HepG2 (cell line): ENCODE results near the gene P2RX5. TPM values are rescaled to one million over a fixed set of nuclear protein-coding genes. Genes with fewer than 3 reads are reported as not detected.

Source experiments
- ARNT ChIP-seq: fragments of 450-650 bp; IDR thresholded peaks from 2 replicates; pipeline ENCODE4 v1.6.1; 2017
- CREB1 ChIP-seq, 2 experiments: fragments of 450-650 bp in 1 of 2; IDR thresholded peaks; 2 replicates each; pipeline ENCODE4 v1.6.1; 2016 to 2017; ENCODE audit warnings: control low read depth in 1 of 2, mild to moderate bottlenecking in 1 of 2, missing compliant biosample characterization in 1 of 2, missing genetic modification characterization in 1 of 2
- FOXA3 ChIP-seq: IDR thresholded peaks from 2 replicates; pipeline ENCODE4 v1.6.1; 2016; ENCODE audit warnings: missing genetic modification reagents, missing compliant biosample characterization
- HIC2 ChIP-seq: sonication (generic); formaldehyde crosslinking; IDR thresholded peaks from 2 replicates; pipeline ENCODE4 v1.9.0; 2022; ENCODE audit warnings: low read depth, missing genetic modification reagents
- HOXA9 ChIP-seq: sonication (generic); formaldehyde crosslinking; IDR thresholded peaks from 2 replicates; pipeline ENCODE4 v1.8.1; 2022; ENCODE audit warnings: missing genetic modification reagents, mild to moderate bottlenecking, moderate library complexity, borderline replicate concordance
- JARID2 ChIP-seq: sonication (generic); formaldehyde crosslinking; IDR thresholded peaks from 2 replicates; pipeline ENCODE4 v1.8.1; 2023; ENCODE audit warnings: missing genetic modification reagents, inconsistent platforms; ENCODE audit not compliant: insufficient replicate concordance
- KLF9 ChIP-seq: IDR thresholded peaks from 2 replicates; pipeline ENCODE4 v1.6.1; 2016; ENCODE audit warnings: low read depth
- NFYB ChIP-seq: sonication (generic); formaldehyde crosslinking; IDR thresholded peaks from 2 replicates; pipeline ENCODE4 v1.4.0; 2020; ENCODE audit warnings: missing genetic modification reagents
- PATZ1 ChIP-seq: sonication (generic); formaldehyde crosslinking; IDR thresholded peaks from 2 replicates; pipeline ENCODE4 v1.4.0; 2020; ENCODE audit warnings: missing genetic modification reagents
- REL ChIP-seq: sonication (generic); formaldehyde crosslinking; conservative IDR thresholded peaks from 2 replicates; pipeline ENCODE4 v1.8.0; 2022; ENCODE audit warnings: mild to moderate bottlenecking, missing genetic modification reagents, moderate library complexity
- SMAD3 ChIP-seq: sonication (generic); formaldehyde crosslinking; IDR thresholded peaks from 2 replicates; pipeline ENCODE4 v1.4.0; 2020; ENCODE audit warnings: missing genetic modification reagents
- ZNF136 ChIP-seq: sonication (generic); formaldehyde crosslinking; IDR thresholded peaks from 2 replicates; pipeline ENCODE4 v1.8.1; 2022; ENCODE audit warnings: low read depth, mild to moderate bottlenecking, moderate library complexity, missing genetic modification reagents
- ZNF350 ChIP-seq: sonication (generic); formaldehyde crosslinking; IDR thresholded peaks from 2 replicates; pipeline ENCODE4 v1.4.0; 2020; ENCODE audit warnings: mild to moderate bottlenecking, low read depth, missing genetic modification reagents, borderline replicate concordance
- ZNF44 ChIP-seq: sonication (generic); formaldehyde crosslinking; IDR thresholded peaks from 2 replicates; pipeline ENCODE4 v1.5.1; 2020; ENCODE audit warnings: mild to moderate bottlenecking, missing genetic modification reagents
- ZNF562 ChIP-seq: sonication (generic); formaldehyde crosslinking; IDR thresholded peaks from 2 replicates; pipeline ENCODE4 v1.8.0; 2022; ENCODE audit warnings: missing genetic modification reagents, borderline replicate concordance
- ZNF674 ChIP-seq: sonication (generic); formaldehyde crosslinking; IDR thresholded peaks from 2 replicates; pipeline ENCODE4 v1.5.0; 2020; ENCODE audit warnings: low read depth, mild to moderate bottlenecking, missing genetic modification reagents
- polyA plus RNA-seq, 8 experiments: library from polyadenylated mRNA; depleted of rRNA in 3 of 8; stranded (reverse) in 7 of 8; unstranded in 1 of 8; fragments of >200 nt; fragmentation: Illumina TruSeq in 4 of 8; extraction: Trizol in 4 of 8; gene quantifications; 2 replicates each; pipeline versions ENCODE4 v1.2.1 to v1.2.3, GENCODE V29; 2011 to 2016; ENCODE audit warnings: low read depth in 4 of 8, missing spikeins in 1 of 8, mixed read lengths in 1 of 8; ENCODE audit not compliant: insufficient read depth in 1 of 8
- total RNA-seq, 5 experiments: library from RNA; depleted of rRNA; stranded (reverse); fragments of >200 nt; fragmentation: Illumina TruSeq; extraction: Trizol; gene quantifications; 2 replicates each; pipeline ENCODE4 v1.2.3, GENCODE V29; 2016; ENCODE audit warnings: low read depth in 1 of 5
- TF ChIP-seq, protein P1 (sequence below): IDR thresholded peaks from 2 replicates; pipeline ENCODE4 v1.6.1; 2012; ENCODE audit warnings: inconsistent platforms
- TF ChIP-seq, protein P2 (sequence below): sonication (generic); formaldehyde crosslinking; IDR thresholded peaks from 2 replicates; pipeline ENCODE4 v1.5.0; 2020; ENCODE audit warnings: mild to moderate bottlenecking, missing genetic modification reagents
- TF ChIP-seq, protein P3 (sequence below), 2 experiments: sonication (generic) in 1 of 2; formaldehyde crosslinking in 1 of 2; IDR thresholded peaks; 2 replicates each; pipeline versions ENCODE4 v1.5.1 to v1.6.1; 2011 to 2020; ENCODE audit warnings: borderline replicate concordance in 1 of 2, low read depth in 1 of 2, low read length in 1 of 2, mild to moderate bottlenecking in 1 of 2, missing genetic modification reagents in 1 of 2, moderate library complexity in 1 of 2

The P2RX5 gene
- total and polyA plus RNA-seq, 2 of the 13 experiments (the other 11 are each of a cell fraction or from before 2014, with no cell fraction given), result 0.95 to 1.7 TPM

DNA sequence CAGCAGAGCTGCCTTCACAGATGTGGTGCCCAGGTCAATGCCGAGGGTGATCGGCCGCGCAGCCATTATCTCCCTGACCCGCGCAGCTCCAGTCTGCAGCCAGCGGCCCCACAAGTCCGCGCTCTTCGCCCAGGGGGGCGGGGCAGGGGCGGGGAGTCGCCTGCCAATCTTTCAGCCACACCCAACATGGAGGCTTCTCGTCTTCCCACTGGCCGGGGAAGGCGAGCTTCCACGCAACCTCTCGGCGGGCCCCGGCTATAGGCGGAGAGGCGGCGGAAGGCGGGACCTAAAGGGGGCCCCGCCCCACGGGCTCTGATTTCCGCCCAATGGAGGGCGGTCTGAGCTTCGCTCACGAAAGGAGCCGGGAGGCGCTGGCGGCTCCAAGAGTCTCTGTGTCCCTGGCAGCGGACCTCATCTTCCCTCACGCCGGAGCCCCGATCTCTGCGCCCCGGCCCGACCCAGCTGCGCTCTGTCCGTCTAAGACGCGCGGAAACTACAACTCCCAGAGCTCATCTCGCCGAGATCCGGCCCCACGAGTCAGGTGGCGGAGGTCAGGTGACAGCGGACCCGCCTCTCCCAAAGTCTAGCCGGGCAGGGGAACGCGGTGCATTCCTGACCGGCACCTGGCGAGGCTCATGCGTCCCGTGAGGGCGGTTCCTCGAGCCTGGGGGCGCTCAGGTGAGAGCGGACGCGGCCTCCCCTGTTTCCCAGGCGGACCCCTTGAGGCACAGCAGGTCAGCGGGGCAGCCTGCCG is 59.6 kb downstream of the P2RX5 start, which contains the start of the genes CTNS and SHPK (continued):
- TF ChIP-seq REL (CRISPR knock-in tag), result peak; percentile 78
- peak; percentile 21; the same call in 1 of the 2 replicates for TF ChIP-seq PATZ1 (CRISPR knock-in tag)
- TF ChIP-seq, protein P1, sequence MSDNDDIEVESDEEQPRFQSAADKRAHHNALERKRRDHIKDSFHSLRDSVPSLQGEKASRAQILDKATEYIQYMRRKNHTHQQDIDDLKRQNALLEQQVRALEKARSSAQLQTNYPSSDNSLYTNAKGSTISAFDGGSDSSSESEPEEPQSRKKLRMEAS, result peak; percentile 86
- peak; percentile 83 for TF ChIP-seq ZNF350 (CRISPR knock-in tag)
- TF ChIP-seq NFYB (CRISPR knock-in tag), result peak; percentile 86
- TF ChIP-seq CREB1 (IDR thresholded peaks at IDR 0.05), result peak; percentile 46
- peak; percentile 81 for TF ChIP-seq CREB1 (CRISPR knock-in tag; IDR thresholded peaks at IDR 0.05)
- TF ChIP-seq ZNF44 (CRISPR knock-in tag), result no peak
- no peak for TF ChIP-seq HOXA9 (CRISPR knock-in tag)
- no peak for TF ChIP-seq ZNF562 (CRISPR knock-in tag)
- TF ChIP-seq SMAD3 (CRISPR knock-in tag), result peak; percentile 64; the same call in 1 of the 2 replicates
- peak; percentile 32; the same call in 1 of the 2 replicates for TF ChIP-seq FOXA3
- no peak for TF ChIP-seq KLF9 (CRISPR knock-in tag)
- TF ChIP-seq ZNF674 (CRISPR knock-in tag), result no peak
- TF ChIP-seq ZNF136 (CRISPR knock-in tag), result 0 out of 2 replicates have a peak, but pooled peaks have one; percentile 21
- peak; percentile 21 for TF ChIP-seq JARID2 (CRISPR knock-in tag)
- no peak for TF ChIP-seq ARNT
- TF ChIP-seq HIC2 (CRISPR knock-in tag), result no peak
- TF ChIP-seq, protein P2, sequence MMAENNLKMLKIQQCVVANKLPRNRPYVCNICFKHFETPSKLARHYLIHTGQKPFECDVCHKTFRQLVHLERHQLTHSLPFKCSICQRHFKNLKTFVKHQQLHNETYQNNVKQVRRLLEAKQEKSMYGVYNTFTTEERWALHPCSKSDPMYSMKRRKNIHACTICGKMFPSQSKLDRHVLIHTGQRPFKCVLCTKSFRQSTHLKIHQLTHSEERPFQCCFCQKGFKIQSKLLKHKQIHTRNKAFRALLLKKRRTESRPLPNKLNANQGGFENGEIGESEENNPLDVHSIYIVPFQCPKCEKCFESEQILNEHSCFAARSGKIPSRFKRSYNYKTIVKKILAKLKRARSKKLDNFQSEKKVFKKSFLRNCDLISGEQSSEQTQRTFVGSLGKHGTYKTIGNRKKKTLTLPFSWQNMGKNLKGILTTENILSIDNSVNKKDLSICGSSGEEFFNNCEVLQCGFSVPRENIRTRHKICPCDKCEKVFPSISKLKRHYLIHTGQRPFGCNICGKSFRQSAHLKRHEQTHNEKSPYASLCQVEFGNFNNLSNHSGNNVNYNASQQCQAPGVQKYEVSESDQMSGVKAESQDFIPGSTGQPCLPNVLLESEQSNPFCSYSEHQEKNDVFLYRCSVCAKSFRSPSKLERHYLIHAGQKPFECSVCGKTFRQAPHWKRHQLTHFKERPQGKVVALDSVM (CRISPR knock-in tag), result no peak
- TF ChIP-seq, protein P3, sequence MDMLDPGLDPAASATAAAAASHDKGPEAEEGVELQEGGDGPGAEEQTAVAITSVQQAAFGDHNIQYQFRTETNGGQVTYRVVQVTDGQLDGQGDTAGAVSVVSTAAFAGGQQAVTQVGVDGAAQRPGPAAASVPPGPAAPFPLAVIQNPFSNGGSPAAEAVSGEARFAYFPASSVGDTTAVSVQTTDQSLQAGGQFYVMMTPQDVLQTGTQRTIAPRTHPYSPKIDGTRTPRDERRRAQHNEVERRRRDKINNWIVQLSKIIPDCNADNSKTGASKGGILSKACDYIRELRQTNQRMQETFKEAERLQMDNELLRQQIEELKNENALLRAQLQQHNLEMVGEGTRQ (IDR thresholded peaks at IDR 0.05; ENCODE audit: low read depth, low read length), result peak; percentile 98
- TF ChIP-seq, protein P3 (CRISPR knock-in tag; IDR thresholded peaks at IDR 0.05; ENCODE audit: borderline replicate concordance), result peak; percentile 99; the same call in 1 of the 2 replicates
